Activated naive CD4-positive, alpha-beta T cell treated with anti-CD3 and anti-CD28 coated beads, Interleukin-2, amount 50 U/mL, for 24 hours (primary cell): ENCODE measurements around the gene TAGLN.

Experiments used
- H3K27ac Mint-ChIP-seq: one replicate; pipeline ENCODE4 v1.8.0; 2021; ENCODE audit warnings: mild to moderate bottlenecking, mixed read lengths
- H3K27me3 Mint-ChIP-seq: one replicate; pipeline ENCODE4 v1.8.0; 2021; ENCODE audit warnings: mixed read lengths
- H3K36me3 Mint-ChIP-seq: one replicate; pipeline ENCODE4 v1.8.0; 2021; ENCODE audit warnings: mixed read lengths
- H3K4me1 Mint-ChIP-seq: one replicate; pipeline ENCODE4 v1.8.0; 2021; ENCODE audit warnings: mixed read lengths
- H3K4me3 Mint-ChIP-seq: one replicate; pipeline ENCODE4 v1.8.0; 2021; ENCODE audit warnings: mild to moderate bottlenecking, mixed read lengths
- H3K9me3 Mint-ChIP-seq: one replicate; pipeline ENCODE4 v1.8.0; 2021; ENCODE audit warnings: mixed read lengths

The TAGLN gene

GRCh38 chr11:117212697-117213355 is 13.7 kb downstream of the TAGLN start:
- Mint-ChIP-seq H3K4me3 (no peak overlapping the region), H3K9me3 (no peaks in the 10 kb centered on the region), H3K27me3 (no peaks in the 10 kb centered on the region), H3K27ac (peak overlapping the region; percentile 15), H3K4me1 (no peaks in the 10 kb centered on the region), H3K36me3 (peaks cover 15% of the 10 kb centered on the region)

- peak overlapping the region; percentile 44 for H3K27ac Mint-ChIP-seq
- no peaks in the 10 kb centered on the region for H3K27me3 Mint-ChIP-seq
- peaks cover 23% of the 10 kb centered on the region for H3K36me3 Mint-ChIP-seq
- H3K4me3 Mint-ChIP-seq = no peak overlapping the region
- no peaks in the 10 kb centered on the region for H3K9me3 Mint-ChIP-seq
- peaks cover 5% of the 10 kb centered on the region for H3K4me1 Mint-ChIP-seq
Observed at GRCh38 chr11:117214404-117215110, 15.4 kb downstream of the TAGLN start.

- Mint-ChIP-seq H3K4me3 (no peak overlapping the region), H3K27ac (peak overlapping the region; percentile 55), H3K36me3 (peaks cover 18% of the 10 kb centered on the region), H3K4me1 (peaks cover 5% of the 10 kb centered on the region), H3K9me3 (no peaks in the 10 kb centered on the region), H3K27me3 (no peaks in the 10 kb centered on the region)
Observed at GRCh38 chr11:117217141-117218084, 18.2 kb downstream of the TAGLN start.

- Mint-ChIP-seq H3K4me3 (no peak overlapping the region), H3K9me3 (no peaks in the 10 kb centered on the region), H3K27ac (no peak overlapping the region), H3K4me1 (peaks cover 5% of the 10 kb centered on the region), H3K36me3 (peaks cover 14% of the 10 kb centered on the region), H3K27me3 (no peaks in the 10 kb centered on the region)
Observed at GRCh38 chr11:117218133-117218915, 19.2 kb downstream of the TAGLN start.

- Mint-ChIP-seq H3K27ac (peak overlapping the region; percentile 77), H3K27me3 (no peaks in the 10 kb centered on the region), H3K4me3 (no peak overlapping the region), H3K36me3 (peaks cover 14% of the 10 kb centered on the region), H3K9me3 (no peaks in the 10 kb centered on the region), H3K4me1 (peaks cover 5% of the 10 kb centered on the region)
Observed at GRCh38 chr11:117219001-117219400, 19.8 kb downstream of the TAGLN start.

- H3K4me1 Mint-ChIP-seq = peaks cover 5% of the 10 kb centered on the region
- H3K27ac Mint-ChIP-seq = no peak overlapping the region
- H3K4me3 Mint-ChIP-seq = no peak overlapping the region
- no peaks in the 10 kb centered on the region for H3K9me3 Mint-ChIP-seq
- H3K27me3 Mint-ChIP-seq = no peaks in the 10 kb centered on the region
- peaks cover 13% of the 10 kb centered on the region for H3K36me3 Mint-ChIP-seq
Observed at GRCh38 chr11:117219455-117219854, 20.3 kb downstream of the TAGLN start.

GRCh38 chr11:117219995-117220394 is 20.8 kb downstream of the TAGLN start:
- peaks cover 5% of the 10 kb centered on the region for H3K4me1 Mint-ChIP-seq
- no peak overlapping the region for H3K27ac Mint-ChIP-seq
- no peak overlapping the region for H3K4me3 Mint-ChIP-seq
- H3K36me3 Mint-ChIP-seq = peaks cover 13% of the 10 kb centered on the region
- no peaks in the 10 kb centered on the region for H3K9me3 Mint-ChIP-seq
- no peaks in the 10 kb centered on the region for H3K27me3 Mint-ChIP-seq

- Mint-ChIP-seq H3K4me1 (peaks cover 5% of the 10 kb centered on the region), H3K27ac (peak overlapping the region; percentile 76), H3K27me3 (no peaks in the 10 kb centered on the region), H3K4me3 (no peak overlapping the region), H3K36me3 (peaks cover 13% of the 10 kb centered on the region), H3K9me3 (no peaks in the 10 kb centered on the region)
Observed at GRCh38 chr11:117220568-117220967, 21.4 kb downstream of the TAGLN start.

- H3K27ac Mint-ChIP-seq = no peak overlapping the region
- no peak overlapping the region for H3K4me3 Mint-ChIP-seq
- H3K9me3 Mint-ChIP-seq = no peaks in the 10 kb centered on the region
Observed at GRCh38 chr11:117220999-117221774, 22.0 kb downstream of the TAGLN start.

GRCh38 chr11:117221775-117222517 is 22.8 kb downstream of the TAGLN start:
- Mint-ChIP-seq H3K27ac (no peak overlapping the region), H3K4me1 (peaks cover 13% of the 10 kb centered on the region), H3K27me3 (no peaks in the 10 kb centered on the region), H3K9me3 (no peaks in the 10 kb centered on the region), H3K36me3 (peaks cover 16% of the 10 kb centered on the region), H3K4me3 (no peak overlapping the region)

More at GRCh38 chr11:117220999-117221774, 22.0 kb downstream of the TAGLN start:
- Mint-ChIP-seq H3K36me3 (peaks cover 13% of the 10 kb centered on the region), H3K4me1 (peaks cover 5% of the 10 kb centered on the region), H3K27me3 (no peaks in the 10 kb centered on the region)

GRCh38 chr11:117222991-117223740 is 24.0 kb downstream of the TAGLN start:
- Mint-ChIP-seq H3K27me3 (no peaks in the 10 kb centered on the region), H3K4me3 (no peak overlapping the region), H3K9me3 (no peaks in the 10 kb centered on the region), H3K27ac (no peak overlapping the region), H3K4me1 (peaks cover 20% of the 10 kb centered on the region), H3K36me3 (peaks cover 19% of the 10 kb centered on the region)

- Mint-ChIP-seq H3K27ac (no peak overlapping the region), H3K27me3 (no peaks in the 10 kb centered on the region), H3K36me3 (peaks cover 20% of the 10 kb centered on the region), H3K4me1 (peaks cover 27% of the 10 kb centered on the region), H3K4me3 (no peak overlapping the region), H3K9me3 (no peaks in the 10 kb centered on the region)
Observed at GRCh38 chr11:117223741-117224689, 24.8 kb downstream of the TAGLN start.
